HG03045 (cell line): Measurements from ENCODE around the gene TBR1.

Experiments
- ATAC-seq: cut with Tn5 transposase; IDR thresholded peaks from one replicate; pipeline ENCODE4 v1.9.1; 2021; ENCODE audit warnings: mild to moderate bottlenecking, moderate library complexity; ENCODE audit not compliant: unreplicated experiment

TBR1 gene

DNA sequence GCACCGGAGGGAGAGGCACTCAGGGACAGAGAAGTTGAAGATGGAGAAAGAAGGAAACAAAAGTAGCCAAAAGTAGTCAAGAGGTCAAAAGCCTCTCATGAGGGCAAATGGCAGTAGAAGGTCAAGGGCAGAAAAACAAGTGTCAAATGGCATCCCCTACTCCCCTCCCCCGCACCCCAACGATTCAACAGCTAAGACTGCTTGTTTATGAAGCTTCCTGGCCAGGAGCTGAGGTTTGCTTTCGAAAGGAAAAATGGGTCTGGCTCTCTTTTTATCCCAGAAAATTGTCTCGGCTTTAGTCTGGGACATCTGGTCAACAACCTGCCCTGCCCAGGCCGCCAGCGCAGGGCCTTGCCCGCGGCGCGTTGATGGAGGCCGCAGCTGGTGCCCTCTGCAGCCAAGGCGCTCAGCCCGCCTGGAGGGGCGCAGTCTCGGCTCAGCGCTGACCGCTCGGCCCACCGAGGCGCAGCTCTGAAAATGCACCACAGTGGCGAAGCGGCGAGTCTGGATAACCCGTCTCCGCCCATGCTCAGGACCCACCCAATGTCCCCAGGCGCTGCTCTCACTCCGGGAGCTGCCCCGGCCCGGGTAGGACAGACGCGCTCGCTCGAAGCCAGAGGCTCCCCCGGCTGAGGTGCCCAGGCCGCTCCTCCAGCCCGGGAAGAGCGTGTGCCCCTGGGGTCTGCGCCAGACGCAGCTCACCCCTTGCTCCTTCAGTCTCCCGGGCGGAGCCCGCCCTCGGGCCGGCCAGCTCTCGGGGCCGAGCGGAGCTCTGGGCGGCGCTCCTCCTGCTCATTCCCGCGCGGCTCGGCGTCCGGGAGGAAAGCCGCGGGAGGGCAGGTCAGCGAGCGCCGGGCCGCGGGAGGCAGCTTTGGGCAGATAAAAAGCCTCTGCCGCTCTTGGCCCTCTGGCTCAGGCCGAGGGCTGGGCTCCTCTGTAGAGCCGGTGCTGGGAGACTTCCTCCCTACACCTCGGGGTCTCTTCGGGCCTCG is 1.8 kb upstream of the TBR1 start:
- peak; percentile 47 for ATAC-seq

DNA sequence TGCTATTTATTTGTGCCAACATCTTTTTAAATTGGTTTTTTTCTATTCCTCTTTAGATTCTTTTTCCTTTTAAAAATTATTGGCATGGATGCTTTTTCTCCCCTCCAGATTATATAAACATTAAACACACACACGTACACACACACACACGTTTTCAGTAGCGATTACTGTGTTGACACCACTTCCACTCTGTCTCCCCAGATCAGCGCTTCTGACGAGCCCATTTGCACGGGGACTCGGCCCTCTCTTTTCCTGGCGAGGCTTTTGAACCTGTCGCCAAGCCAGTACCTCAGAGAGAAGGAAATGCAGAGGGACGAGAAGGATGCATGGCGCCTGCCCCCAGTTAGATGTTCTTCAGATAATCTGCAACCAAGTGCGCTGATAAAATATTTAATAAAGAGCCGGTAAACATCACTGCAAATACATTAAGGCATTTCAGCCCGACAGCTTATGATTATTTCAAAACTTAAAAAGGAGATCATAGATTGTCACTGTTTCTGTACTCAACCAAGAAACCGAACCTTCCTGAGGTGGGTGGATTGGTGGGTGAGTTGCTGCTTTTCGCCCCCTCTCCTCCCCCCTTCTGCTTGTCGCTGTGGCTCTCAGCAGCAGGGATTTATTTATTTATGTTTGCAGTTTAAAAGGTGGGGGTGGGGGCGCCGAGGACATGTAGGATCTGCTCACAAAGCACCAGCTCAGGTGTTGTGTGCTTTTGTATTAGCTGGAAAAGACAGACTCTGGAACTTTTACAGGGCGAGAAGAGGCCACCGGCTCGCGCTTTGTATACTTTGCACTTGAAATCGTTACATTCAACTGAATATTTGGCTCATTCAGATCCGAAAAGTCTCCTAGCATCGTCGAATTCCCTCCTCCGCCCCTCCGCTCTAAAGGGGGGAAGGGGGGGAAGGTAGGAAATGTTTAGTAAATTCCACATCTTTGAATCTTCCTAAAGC is 787 bp upstream of the TBR1 start:
- ATAC-seq = peak; percentile 33

DNA sequence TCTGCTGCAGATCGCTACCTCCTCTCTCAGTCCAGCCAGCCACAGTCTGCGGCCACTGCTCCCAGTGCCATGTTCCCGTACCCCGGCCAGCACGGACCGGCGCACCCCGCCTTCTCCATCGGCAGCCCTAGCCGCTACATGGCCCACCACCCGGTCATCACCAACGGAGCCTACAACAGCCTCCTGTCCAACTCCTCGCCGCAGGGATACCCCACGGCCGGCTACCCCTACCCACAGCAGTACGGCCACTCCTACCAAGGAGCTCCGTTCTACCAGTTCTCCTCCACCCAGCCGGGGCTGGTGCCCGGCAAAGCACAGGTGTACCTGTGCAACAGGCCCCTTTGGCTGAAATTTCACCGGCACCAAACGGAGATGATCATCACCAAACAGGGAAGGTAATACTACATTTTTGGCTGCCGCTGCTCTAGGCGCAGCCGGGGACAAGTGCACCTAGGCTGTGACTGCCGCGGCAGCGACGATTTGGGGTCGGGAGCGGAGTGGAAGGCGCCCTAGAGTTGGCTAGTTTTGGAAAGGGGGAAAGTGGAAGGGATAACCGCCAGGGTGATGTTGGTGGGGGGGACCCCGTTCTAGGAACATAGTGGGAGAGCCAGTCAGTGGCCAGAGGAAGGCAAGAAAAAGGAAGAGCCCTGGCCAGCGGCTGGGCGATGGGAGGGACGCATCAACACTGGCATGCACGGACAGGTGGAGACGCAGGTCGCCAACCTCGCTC is 776 bp downstream of the TBR1 start:
- ATAC-seq = no peak

DNA sequence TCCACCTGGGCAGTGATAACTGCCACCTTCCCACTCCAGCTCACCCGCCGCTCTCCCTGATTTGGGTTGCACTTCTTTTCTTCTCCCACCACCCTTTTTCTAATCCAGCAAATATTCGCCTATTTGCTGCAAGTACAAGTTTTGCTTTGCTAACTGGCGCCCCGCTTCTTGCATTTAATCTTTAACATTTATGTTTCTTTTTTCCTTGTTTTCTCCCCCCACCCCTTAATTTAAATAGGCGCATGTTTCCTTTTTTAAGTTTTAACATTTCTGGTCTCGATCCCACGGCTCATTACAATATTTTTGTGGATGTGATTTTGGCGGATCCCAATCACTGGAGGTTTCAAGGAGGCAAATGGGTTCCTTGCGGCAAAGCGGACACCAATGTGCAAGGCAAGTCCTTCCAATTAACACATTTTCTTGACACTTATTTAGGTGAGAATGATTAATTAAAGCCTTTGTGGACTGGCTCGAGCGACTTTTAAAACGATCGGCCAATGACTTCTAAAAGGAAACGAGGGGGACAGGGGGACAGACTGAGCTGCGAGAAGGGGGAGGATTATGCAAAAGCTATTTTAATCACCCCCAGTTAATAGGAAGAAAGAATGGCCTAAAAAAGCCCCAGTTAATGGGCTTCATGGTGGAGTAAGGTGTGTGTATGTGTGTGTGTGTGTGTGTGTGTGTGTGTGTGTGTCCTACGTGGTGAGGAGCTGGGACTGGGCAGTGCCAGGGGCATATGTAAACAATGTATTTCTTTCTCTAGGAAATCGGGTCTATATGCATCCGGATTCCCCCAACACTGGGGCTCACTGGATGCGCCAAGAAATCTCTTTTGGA is 1.6 kb downstream of the TBR1 start:
- no peak for ATAC-seq

DNA sequence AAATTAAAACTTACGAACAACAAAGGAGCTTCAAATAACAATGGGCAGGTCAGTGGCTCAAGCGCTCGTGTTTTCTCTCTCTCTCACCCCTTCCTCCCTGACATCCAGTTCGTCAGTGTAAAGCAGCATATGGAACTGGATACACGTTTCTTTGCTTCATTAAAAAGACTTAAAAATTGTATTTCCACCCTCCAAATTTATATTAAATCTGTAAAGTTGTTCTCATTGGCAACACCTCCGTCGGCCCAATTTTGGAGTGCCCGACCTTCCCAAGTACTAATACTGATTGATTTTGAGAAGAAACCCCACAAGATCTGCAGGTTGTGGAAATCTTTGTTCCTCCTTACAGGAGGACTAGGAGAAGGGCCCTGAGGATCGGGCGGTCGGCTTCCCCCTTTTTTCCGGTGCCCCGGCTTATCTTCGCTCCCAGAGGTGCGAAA is 2.2 kb downstream of the TBR1 start:
- ATAC-seq = no peak

DNA sequence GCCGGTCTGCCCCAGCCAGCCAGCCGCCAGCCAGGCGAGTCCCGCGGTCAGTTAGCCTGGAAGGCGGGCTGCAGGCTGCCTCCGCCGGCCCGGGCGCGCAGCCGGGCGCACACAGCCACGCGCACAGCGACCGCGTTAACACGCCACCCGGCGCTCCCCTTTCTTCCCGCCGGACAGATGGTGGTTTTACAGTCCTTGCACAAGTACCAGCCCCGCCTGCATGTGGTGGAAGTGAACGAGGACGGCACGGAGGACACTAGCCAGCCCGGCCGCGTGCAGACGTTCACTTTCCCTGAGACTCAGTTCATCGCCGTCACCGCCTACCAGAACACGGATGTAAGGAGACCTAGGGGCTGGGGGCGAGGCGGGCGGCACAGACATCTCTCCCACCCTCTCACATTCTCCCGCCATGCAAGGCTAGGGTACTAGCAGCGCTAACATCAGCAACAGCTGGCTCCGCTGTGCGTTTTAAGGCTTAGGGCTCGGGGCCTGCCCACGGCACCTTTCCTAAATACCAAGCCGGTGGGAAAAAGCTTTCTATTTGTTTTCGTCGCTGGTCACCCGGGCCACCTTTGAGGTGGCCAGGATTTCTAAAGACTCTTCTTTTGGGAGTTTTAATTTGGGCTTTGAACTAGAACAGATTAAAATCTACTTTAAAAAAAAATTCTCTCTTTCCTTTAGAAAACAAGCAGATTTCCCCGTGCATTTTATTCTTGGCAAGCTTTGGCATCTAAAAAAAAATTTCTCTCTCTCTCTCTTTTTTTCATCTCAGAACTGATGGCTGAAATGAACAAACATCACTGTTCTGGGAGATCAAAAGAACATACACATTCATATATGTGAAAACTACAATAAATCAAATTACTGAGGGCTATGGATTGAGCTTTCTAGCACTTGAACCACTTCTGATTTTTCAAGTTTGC is 2.9 kb downstream of the TBR1 start:
- no peak for ATAC-seq

DNA sequence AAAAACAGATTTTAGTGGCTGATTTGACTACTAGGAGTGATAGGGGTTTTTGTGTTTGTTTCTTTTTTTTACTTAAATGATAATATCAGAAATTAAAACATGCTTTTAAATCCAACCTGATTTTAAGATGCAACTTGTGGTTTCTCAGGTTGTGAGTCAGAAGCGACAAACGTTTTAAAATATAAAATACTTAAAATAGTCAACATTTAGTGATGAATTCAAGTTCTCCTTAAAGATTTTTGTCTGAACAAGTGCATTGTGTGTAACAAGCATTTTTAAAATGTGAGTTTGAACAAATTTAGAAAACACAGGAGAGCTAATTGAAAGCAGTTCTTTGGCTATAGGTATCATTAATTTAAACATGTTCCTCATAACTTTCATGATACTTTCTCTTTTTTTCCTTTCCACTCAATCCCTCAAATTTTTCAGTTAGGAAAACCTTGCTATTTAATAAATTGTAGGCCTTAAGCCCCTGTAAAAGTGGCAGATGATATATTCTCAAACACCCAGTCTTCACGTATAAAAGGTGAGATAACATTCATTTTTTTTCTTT is 3.6 kb downstream of the TBR1 start:
- ATAC-seq = no peak

DNA sequence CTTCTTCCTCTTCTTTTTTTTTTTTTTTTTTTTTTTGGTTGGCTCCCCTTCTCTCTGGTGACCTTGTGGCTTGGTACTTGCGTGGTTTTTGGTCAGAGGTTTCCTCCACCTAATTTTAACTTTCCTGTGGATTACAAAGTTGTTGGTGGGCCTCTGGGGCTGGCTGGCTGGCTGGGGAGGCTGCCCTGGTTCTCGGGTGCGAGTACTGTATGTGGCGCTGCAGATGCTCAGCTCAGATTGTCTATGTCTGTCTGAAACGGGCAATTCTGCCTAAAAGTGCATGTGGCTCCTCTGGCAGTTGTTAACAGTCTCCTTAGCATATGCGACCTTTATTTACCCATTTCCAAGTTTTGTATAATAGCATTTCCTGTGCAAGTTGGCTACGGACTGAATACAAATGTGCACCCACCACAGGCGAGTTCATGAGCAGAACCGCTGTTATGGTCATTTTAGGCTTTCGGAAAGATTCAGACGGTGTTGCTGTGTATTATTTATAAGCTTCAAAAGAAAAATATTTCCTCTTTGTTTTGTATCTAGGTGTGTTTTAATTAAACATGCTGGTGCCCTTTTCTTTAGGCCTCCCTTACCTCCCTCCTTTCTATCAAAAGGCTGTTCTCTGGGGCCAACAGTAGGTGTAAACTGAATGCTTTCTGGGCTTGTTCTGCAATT is 4.4 kb downstream of the TBR1 start:
- no peak for ATAC-seq

DNA sequence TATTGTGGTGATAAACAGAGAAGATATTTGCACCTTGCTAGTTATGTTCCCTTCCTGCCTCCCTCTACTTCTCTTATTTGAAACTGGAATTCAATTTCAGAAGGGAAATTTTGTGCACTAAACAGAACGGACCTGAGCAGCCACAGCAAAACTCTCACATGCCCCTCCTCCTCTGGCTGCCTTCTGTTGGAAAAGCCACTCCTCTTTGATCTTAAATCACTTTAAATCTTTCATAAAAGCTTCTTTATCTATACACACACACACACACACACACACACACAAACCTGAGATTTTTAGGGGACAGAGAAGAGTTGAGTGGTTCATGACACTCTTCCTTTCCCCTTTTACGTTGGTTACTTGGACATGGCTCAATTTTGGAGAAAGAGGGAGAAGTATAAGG is 5.6 kb downstream of the TBR1 start:
- no peak for ATAC-seq

DNA sequence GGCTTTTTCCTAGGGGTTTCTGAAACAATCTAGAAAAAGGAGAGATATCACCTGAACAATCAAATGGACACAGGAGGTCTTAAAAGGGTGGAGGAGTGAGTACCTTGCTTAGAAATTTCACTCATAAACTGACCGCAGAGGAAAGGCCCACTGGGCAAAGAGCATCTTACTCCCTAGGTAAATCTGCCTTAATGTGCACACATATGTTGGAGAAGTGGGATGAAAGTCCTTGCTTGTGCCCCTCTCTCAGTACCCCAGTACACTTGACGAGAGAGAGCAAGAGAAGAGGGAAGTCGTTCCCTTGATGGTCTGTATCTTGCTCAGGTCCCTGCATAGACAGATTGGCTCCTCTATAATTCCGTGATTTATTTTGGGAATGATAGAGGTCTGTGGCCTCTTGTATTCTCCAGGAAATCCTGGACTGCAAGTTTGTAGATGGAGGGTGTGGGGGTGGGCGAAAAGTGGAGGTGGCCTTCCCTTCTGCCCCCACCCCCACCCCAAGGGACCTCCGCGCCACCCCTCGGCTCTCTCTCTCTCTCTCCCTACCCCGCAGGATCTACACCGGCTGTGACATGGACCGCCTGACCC is 6.8 kb downstream of the TBR1 start:
- no peak for ATAC-seq

DNA sequence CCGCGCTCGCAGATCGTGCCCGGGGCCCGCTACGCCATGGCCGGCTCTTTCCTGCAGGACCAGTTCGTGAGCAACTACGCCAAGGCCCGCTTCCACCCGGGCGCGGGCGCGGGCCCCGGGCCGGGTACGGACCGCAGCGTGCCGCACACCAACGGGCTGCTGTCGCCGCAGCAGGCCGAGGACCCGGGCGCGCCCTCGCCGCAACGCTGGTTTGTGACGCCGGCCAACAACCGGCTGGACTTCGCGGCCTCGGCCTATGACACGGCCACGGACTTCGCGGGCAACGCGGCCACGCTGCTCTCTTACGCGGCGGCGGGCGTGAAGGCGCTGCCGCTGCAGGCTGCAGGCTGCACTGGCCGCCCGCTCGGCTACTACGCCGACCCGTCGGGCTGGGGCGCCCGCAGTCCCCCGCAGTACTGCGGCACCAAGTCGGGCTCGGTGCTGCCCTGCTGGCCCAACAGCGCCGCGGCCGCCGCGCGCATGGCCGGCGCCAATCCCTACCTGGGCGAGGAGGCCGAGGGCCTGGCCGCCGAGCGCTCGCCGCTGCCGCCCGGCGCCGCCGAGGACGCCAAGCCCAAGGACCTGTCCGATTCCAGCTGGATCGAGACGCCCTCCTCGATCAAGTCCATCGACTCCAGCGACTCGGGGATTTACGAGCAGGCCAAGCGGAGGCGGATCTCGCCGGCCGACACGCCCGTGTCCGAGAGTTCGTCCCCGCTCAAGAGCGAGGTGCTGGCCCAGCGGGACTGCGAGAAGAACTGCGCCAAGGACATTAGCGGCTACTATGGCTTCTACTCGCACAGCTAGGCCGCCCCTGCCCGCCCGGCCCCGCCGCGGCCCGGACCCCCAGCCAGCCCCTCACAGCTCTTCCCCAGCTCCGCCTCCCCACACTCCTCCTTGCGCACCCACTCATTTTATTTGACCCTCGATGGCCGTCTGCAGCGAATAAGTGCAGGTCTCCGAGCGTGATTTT is 7.6 kb downstream of the TBR1 start:
- ATAC-seq = no peak

DNA sequence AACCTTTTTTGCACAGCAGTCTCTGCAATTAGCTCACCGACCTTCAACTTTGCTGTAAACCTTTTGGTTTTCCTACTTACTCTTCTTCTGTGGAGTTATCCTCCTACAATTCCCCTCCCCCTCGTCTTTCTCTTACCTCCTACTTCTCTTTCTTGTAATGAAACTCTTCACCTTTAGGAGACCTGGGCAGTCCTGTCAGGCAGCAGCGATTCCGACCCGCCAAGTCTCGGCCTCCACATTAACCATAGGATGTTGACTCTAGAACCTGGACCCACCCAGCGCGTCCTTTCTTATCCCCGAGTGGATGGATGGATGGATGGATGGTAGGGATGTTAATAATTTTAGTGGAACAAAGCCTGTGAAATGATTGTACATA is 8.3 kb downstream of the TBR1 start:
- ATAC-seq = no peak

DNA sequence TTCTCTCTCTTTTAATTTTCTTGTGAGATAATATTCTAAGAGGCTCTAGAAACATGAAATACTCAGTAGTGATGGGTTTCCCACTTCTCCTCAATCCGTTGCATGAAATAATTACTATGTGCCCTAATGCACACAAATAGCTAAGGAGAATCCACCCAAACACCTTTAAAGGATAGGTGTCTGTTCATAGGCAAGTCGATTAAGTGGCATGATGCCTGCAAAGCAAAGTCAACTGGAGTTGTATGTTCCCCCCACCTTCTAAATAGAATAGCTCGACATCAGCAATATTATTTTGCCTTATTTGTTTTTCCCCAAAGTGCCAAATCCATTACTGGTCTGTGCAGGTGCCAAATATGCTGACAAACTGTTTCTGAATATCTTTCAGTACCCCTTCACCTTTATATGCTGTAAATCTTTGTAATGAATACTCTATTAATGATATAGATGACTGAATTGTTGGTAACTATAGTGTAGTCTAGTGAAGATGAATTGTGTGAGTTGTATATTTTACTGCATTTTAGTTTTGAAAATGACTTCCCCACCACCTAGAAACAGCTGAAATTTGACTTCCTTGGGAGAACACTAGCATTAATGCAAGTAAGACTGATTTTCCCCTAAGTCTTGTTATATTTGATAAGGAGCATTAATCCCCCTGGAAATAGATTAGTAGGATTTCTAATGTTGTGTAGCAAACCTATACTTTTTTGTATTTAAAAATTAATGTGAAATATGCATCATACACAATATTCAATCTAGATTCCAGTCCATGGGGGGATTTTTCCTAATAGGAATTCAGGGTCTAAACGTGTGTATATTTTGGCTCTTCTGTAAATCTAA is 9.0 kb downstream of the TBR1 start:
- no peak for ATAC-seq

DNA sequence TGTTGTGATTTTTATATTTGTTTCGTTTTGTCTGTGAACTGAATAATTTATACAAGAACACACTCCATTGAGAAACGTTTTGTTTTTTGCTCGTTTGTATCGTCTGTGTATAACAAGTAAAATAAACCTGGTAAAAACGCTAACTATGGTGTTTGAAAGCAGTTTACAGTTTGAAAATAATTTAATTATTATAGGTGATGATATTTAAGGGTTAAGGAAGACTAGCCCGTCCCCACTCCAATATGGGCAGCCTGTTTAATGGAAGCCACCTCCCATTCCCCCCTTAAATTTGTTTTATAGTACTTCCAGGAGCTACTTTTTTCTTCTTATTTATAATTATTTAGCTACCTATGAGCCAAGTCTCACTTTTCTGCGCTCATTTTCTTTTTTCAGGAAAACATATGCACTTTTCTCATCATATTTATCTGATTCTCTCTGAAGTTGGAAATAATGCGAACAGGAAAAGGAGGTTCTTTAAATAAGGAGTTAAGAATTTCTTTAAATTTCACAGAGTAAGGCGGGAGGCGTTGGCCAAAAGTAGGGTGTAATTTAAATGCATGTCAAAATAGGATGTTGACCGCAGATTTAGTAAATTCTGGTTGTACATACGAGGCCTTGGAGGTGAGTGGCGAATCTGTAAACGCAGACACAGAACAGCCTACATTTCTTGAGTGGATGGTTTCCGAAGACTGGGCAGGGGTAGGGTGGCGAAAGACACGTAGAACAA is 9.8 kb downstream of the TBR1 start:
- ATAC-seq = no peak

DNA sequence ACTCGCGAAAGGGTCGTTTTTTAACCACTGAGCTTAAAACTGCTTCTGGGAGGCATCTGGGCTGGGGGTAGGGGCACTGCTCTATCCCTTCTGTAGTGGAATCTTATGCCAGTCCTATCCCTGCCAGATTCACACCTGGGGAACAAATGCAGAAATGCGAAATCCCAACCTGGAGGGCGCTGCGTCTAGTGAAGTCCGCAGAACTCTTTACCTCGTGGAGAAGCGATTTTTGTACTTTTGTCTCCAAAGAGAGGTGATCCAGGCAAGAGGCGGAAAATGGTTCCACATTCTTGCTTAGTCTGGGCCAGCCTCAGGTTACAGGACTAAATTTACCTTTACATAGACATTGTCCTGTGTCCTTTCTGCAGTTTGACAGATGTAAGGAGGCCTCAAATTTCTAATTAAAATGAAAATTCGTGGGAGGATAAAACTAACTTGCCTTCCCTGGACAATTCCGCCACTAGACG is 10.4 kb downstream of the TBR1 start:
- no peak for ATAC-seq
